ENCODE measurements around the gene MIA. TPM values are rescaled to one million over a fixed set of nuclear protein-coding genes. Genes with fewer than 3 reads are reported as not detected.
"Not testable (repeated sequence)": the region's sequence is repeated elsewhere in the genome, so short reads cannot be mapped to it uniquely, and the experiment has no call there.

The MIA gene
- not detected in 2 replicates for total RNA-seq (2014; rRNA removed; shearing (Covaris generic))

DNA sequence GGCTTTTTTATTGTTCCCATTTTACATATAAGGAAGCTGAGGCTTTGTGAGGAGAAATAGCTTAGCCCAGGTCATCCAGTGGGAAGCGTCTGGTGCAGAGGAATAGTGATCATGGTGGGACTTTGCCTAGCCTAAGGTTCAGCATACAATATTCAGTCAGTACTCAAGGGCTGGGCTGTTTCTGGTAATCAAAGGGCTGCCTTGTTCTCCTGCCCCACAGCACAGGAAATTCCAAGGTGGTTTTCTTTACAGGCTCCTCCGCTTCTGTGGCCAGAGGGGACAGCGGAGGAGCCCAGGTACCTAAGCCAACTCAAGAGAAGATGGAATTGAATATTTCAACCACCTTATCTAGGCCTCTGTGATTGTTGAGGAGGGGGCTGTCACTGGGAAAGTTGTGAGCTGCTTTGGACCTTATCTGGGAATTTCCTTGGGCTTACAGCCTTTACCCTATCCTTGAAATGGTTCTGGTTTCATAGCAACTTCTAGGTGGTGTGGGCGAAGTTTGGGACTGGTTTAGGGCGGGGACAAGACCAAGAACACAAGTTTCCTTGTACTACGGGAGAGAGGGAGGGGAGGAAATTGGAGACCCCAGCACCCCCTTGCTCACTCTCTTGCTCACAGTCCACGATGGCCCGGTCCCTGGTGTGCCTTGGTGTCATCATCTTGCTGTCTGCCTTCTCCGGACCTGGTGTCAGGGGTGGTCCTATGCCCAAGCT, at the start of gene MIA:
MIA (plus strand) TSS at position 606 of the 716 bp plus-strand sequence; CDS start at position 628, 22 bp downstream.
- DNase-seq (ENCODE audit: low spot score): no peak

GRCh38 chr19:40726279-40726678, 49.0 kb upstream of the MIA start:
- no peak for DNase-seq (ENCODE audit: low spot score)

- not testable (repeated sequence) for DNase-seq (ENCODE audit: low spot score)
Measured at GRCh38 chr19:40730065-40730464, 45.3 kb upstream of the MIA start.

GRCh38 chr19:40732304-40732703, 43.0 kb upstream of the MIA start:
- not testable (repeated sequence) for DNase-seq (ENCODE audit: low spot score)

DNA sequence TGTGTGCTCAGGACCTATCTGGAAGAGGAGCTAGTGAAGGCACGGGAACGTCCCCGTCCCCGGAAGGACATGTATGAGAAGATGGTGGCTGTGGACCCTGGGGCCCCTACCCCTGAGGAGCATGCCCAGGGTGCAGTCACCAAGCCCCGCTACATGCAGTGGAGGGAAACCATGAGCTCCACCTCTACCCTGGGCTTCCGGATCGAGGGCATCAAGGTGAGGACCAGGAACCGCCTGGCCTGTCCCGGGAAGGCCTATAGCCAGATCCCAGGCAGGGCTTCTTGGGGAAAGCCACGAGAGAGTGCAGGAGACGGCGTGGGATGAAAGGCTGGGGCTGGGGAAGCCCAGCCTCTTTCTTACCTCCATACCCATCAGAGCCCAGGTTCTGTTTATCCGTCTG, 42.2 kb upstream of the MIA start:
- DNase-seq (ENCODE audit: low spot score): no peak

GRCh38 chr19:40735013-40735771, 40.1 kb upstream of the MIA start:
- no peak for DNase-seq (ENCODE audit: low spot score)

- DNase-seq (ENCODE audit: low spot score): no peak
Measured at GRCh38 chr19:40736661-40737060, 38.7 kb upstream of the MIA start.

GRCh38 chr19:40737102-40737644, 38.1 kb upstream of the MIA start:
- no peak for DNase-seq (ENCODE audit: low spot score)

DNA sequence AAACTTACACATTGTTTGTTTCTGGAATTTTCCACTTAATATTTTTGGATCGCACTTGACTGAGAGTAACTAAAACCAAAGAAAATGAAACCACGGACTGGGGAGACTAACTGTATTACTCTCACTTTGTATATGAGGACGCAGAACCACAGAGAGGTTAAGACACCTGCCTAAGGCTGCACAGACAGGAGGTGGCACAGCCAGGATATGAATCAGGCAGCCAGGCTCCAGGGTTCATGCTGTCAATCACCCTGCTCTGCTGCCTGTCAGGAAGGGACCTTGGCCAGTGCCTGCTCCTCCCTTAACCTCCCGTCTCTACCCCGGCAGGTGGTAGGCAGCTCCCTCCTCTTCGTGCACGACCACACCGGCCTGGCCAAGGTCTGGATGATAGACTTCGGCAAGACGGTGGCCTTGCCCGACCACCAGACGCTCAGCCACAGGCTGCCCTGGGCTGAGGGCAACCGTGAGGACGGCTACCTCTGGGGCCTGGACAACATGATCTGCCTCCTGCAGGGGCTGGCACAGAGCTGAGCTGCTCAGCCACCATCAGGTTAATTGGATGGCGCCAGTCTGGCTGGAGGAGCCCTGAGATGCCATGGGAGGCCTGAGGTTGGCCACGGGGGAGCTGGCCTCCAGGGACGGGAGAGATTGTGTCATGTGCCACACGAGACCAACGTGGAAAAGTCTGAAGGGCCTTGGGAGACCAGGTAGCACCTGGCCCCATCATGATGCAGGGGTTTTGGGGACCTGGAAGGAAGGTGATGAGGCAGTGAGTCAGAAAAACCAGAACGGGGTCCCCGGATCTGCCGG, 36.1 kb upstream of the MIA start:
- DNase-seq (ENCODE audit: low spot score): no peak

DNA sequence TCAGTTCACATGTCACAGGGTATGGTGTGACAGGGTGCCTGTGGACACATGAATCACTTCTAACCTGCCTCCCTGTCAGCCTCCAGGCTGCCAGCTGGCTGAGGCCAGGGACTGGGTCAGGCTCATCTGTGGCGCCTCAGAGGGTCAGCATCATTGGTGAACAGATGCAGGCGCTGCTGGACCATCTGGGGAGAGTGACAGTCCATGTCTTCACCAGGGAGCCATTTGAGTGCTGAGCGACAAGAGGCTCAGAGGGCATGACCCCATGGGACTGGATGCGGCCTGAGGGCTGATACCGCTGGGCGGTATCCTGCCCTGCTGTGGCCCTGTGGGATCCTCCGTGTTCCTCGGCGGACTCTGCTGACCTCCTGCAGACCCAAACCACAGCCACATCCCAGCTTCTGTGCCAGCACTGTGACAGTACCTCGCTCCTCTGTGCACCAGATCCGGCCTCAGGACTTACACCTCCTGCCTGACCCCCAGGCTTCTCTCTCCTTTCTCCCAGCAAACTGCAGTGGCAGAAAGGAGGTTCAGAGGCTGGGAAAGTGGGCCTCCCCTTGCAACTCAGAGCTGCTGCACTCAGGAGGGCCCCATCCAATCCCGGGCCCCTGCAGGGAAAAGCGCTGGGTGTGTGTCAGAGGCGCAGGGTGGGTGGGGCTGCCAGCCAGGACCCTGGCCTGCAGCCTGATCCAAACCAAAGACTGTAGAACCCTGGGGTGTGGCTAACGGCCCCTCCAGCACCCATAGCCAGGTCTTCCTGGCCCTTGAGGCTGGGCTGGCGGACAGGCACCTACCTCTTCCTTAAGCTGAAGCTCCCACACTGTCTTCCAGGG, 35.2 kb upstream of the MIA start:
- DNase-seq (ENCODE audit: low spot score): no peak

DNA sequence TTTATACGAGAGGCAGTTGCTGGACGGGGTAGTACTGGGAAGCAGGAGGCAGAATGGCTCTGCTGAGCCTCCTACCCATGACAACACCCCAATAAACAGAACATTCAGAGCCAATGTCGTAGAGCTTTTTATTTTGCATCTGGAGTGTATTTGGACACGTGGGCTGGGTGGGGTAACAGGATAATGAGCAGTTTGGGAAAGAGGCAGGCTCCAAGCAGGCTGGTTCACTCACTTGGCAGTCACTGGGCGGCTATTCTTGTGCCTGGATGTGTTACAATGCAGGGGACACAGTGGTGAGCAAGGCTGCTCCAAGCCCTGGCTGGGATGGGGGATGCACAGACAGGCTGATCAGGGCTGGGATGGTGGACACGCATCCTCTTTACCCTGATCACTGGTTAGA, 34.6 kb upstream of the MIA start:
- no peak for DNase-seq (ENCODE audit: low spot score)

DNA sequence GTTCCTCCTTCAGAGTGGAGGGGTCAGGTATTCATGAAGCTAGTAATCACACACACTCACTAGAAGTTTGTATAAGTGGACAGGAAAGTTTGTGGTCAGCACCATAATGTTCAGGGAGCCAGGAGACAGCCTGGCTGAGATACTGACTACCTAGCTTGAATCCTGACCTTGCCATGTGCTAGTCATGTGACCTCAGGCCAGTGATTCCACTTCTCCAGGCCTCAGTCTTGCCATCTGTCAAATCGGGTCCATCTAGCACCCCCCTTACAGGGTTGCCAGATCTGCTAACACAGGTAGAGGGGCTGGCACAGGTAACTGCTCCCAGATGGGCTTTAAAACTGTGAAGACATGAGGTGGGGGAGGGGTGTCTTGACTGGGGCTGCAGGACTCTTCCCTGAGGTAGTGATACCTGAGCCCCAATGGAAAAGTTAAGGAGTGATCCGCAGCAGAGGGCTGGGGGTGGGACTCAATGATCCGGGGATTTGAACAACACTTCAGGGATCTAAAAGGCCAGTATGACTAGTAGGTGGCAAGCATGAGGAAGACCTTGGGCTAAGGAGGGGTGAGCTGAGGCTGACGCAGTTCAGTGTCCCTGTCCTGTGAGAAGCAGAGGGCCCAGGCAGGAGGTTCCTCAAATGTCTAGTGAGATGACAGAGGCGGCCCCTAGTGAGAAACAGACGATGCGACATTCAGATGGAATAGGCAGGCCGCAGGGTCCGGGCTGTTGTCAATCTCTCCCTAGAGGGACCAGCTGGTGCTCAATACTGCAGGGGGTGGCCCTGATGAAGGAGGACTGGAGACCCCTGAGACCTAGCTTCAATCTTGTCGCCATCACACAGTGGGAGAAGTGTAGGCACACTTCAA, 33.6 kb upstream of the MIA start:
- DNase-seq (ENCODE audit: low spot score): no peak

- no peak for DNase-seq (ENCODE audit: low spot score)
Measured at GRCh38 chr19:40742477-40742876, 32.8 kb upstream of the MIA start.

- no peak for DNase-seq (ENCODE audit: low spot score)
Measured at GRCh38 chr19:40742886-40743285, 32.4 kb upstream of the MIA start.

DNA sequence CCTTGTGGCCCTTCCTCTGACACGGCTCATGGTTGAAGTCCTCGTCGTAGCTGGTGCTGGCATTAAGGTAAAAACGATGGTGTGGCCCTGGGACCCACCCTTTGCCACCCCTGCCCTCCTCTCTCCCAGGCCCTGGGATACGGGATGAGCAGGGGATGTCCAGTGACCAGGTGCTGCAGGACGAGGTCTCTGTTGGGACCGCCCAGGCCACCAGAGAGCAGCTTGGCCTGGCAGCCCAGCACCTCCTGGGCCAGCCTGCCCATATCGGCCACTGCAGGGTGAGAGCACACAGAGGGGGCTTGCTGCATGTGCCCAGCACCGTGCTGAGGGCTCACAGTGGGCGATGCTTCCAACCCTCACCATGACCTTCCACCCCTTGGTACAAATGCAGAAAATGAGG, 31.4 kb upstream of the MIA start:
- no peak for DNase-seq (ENCODE audit: low spot score)

DNA sequence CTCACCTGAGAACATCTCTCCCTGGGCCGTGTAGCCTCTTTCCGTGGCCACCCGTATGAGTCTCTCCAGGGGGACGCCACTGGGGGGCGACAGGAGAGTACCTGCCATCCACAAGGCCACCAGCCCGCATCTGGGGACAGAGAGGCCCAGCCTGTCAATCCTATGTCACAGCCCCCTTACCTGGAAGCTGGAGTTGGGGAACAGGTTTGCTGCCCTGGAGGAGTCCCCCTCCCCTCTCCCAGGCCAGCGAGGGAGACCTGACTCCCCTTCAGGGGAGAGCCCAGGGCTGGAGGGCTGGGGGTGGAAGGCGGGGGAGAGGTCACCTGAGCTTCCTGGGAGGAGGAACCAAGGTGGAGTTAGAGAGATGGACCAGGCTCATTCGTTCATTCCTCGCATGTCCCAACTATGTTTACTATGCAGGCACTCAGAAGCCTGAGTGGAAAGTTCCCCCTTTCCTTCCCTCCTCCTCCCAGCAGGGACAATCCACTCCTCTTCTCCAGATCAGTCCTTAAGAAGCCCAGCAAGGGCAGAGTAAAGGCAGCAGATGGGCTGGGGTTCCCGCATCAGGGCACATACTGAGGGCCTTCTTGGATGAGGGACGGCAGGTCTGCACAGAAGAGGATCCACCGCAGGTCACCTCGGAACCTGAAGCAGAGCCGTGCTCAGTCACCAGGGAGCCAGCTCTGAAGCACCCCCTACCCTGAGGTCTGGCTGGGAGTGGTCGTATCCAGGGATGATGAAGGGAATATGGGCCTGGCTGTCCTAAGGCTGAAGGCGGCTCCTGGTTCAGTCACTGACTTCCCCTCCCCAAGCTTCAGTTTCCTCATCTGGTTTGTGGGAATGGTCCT, 30.5 kb upstream of the MIA start:
- DNase-seq (ENCODE audit: low spot score): no peak

DNA sequence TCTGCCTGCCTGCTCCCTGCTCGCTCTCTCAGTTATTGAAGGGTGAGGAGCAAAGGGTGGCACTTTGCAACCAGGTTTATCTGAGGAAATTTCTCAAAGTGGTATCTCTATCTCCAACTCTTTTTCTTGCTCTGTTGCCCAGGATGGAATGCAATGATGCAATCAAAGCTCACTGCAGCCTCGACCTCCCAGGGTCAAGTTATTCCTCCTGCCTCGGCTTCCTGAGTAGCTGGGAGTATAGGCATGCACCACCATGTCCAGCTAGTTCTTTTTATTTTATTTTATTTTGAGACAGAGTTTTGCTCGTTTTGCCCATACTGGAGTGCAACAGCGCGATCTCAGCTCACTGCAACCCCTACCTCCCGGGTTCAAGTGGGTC, 29.9 kb upstream of the MIA start:
- no peak for DNase-seq (ENCODE audit: low spot score)

GRCh38 chr19:40747536-40747935, 27.8 kb upstream of the MIA start:
- DNase-seq (ENCODE audit: low spot score): no peak

All from A172 (cell line).